Progenitor cell of endocrine pancreas (in vitro differentiated cells): ENCODE results near the gene DPP10. TPM values are rescaled to one million over a fixed set of nuclear protein-coding genes. Genes with fewer than 3 reads are reported as not detected.

Experiments
- DNase-seq: peaks from one replicate; pipeline ENCODE4 v3.0.0; 2021; ENCODE audit warnings: low spot score; ENCODE audit not compliant: unreplicated experiment
- H3K27ac Mint-ChIP-seq: 2 replicates; pipeline ENCODE4 v1.8.0; 2021; ENCODE audit warnings: mild to moderate bottlenecking, moderate library complexity, mixed read lengths
- H3K27me3 Mint-ChIP-seq: 2 replicates; pipeline ENCODE4 v1.8.0; 2021; ENCODE audit warnings: mixed read lengths
- H3K36me3 Mint-ChIP-seq: 2 replicates; pipeline ENCODE4 v1.8.0; 2022; ENCODE audit warnings: mixed read lengths; ENCODE audit not compliant: insufficient read depth
- H3K4me1 Mint-ChIP-seq: 2 replicates; pipeline ENCODE4 v1.8.0; 2021; ENCODE audit warnings: low read depth, mixed read lengths
- H3K4me3 Mint-ChIP-seq: 2 replicates; pipeline ENCODE4 v1.8.0; 2021; ENCODE audit warnings: low read depth, mild to moderate bottlenecking, moderate library complexity, mixed read lengths
- H3K9me3 Mint-ChIP-seq: 2 replicates; pipeline ENCODE4 v1.8.0; 2021; ENCODE audit warnings: low read depth, mixed read lengths
- CTCF ChIP-seq: fragments of 200-600 bp; sonication (generic); IDR thresholded peaks from one replicate; pipeline ENCODE4 v1.5.0; 2021; ENCODE audit warnings: antibody characterized with exemption, mild to moderate bottlenecking; ENCODE audit not compliant: unreplicated experiment
- total RNA-seq: library from RNA; stranded (reverse); gene quantifications from 2 replicates; pipeline ENCODE4 v1.2.1, GENCODE V29; 2021

Gene DPP10
- total RNA-seq, 1 donor from 2014 or later, result 44.6 TPM

- no peak for DNase-seq
- H3K9me3 Mint-ChIP-seq, result no peaks in the 10 kb centered on the region
- H3K36me3 Mint-ChIP-seq, result no peaks in the 10 kb centered on the region
- no peak overlapping the region for H3K27ac Mint-ChIP-seq
- TF ChIP-seq CTCF, result no peak
- no peaks in the 10 kb centered on the region for H3K4me1 Mint-ChIP-seq
- no peaks in the 10 kb centered on the region for H3K27me3 Mint-ChIP-seq
- no peak overlapping the region for H3K4me3 Mint-ChIP-seq
These were observed 54.5 kb downstream of the DPP10 start for GRCh38 chr2:114496959-114497358.

- Mint-ChIP-seq H3K36me3 (no peaks in the 10 kb centered on the region), H3K27me3 (peaks cover 5% of the 10 kb centered on the region), H3K4me3 (no peak overlapping the region), H3K4me1 (no peaks in the 10 kb centered on the region), H3K27ac (no peak overlapping the region), H3K9me3 (no peaks in the 10 kb centered on the region)
- DNase-seq, result no peak
- no peak for TF ChIP-seq CTCF
These were observed 56.7 kb downstream of the DPP10 start for GRCh38 chr2:114499101-114499500.

GRCh38 chr2:114507744-114508143, 65.3 kb downstream of the DPP10 start:
- H3K9me3 Mint-ChIP-seq, result no peaks in the 10 kb centered on the region
- H3K27me3 Mint-ChIP-seq, result peaks cover 11% of the 10 kb centered on the region
- H3K27ac Mint-ChIP-seq, result no peak overlapping the region
- no peak overlapping the region for H3K4me3 Mint-ChIP-seq
- DNase-seq, result no peak
- no peak for TF ChIP-seq CTCF
- no peaks in the 10 kb centered on the region for H3K4me1 Mint-ChIP-seq
- no peaks in the 10 kb centered on the region for H3K36me3 Mint-ChIP-seq

- H3K4me3 Mint-ChIP-seq, result no peak overlapping the region
- H3K27ac Mint-ChIP-seq, result no peak overlapping the region
- no peak for DNase-seq
- peaks cover 5% of the 10 kb centered on the region for H3K4me1 Mint-ChIP-seq
- no peaks in the 10 kb centered on the region for H3K9me3 Mint-ChIP-seq
- no peaks in the 10 kb centered on the region for H3K36me3 Mint-ChIP-seq
- no peak for TF ChIP-seq CTCF
- H3K27me3 Mint-ChIP-seq, result peaks cover 5% of the 10 kb centered on the region
These were observed 73.4 kb downstream of the DPP10 start for GRCh38 chr2:114515882-114516281.

- Mint-ChIP-seq H3K9me3 (no peaks in the 10 kb centered on the region), H3K4me1 (peaks cover 5% of the 10 kb centered on the region), H3K36me3 (no peaks in the 10 kb centered on the region)
These were observed 75.1 kb downstream of the DPP10 start for GRCh38 chr2:114517580-114517979.

More at GRCh38 chr2:114517580-114517979, 75.1 kb downstream of the DPP10 start:
- Mint-ChIP-seq H3K4me3 (no peak overlapping the region), H3K27ac (no peak overlapping the region), H3K27me3 (peaks cover 5% of the 10 kb centered on the region)
- no peak for TF ChIP-seq CTCF
- DNase-seq, result no peak
